RCC 7860 (cell line): ENCODE measurements around the gene HLCS.

ENCODE experiments used
- DNase-seq: peaks from one replicate; pipeline ENCODE4 v3.0.0-alpha.2; 2015; ENCODE audit warnings: low spot score
- FAIRE-seq: peaks from 2 replicates; lab custom pipeline; 2012; peaks lifted over from hg19 to GRCh38; lab: Jason Lieb, UNC

The HLCS gene

GRCh38 chr21:36788120-36788638 is 178.3 kb downstream of the HLCS start:
- peak; percentile 27 for FAIRE-seq

GRCh38 chr21:36786186-36786585 is 180.3 kb downstream of the HLCS start:
- no peak for FAIRE-seq

More at GRCh38 chr21:36788120-36788638, 178.3 kb downstream of the HLCS start:
- DNase-seq = peak; percentile 75

GRCh38 chr21:36785615-36786014 is 180.9 kb downstream of the HLCS start:
- no peak for FAIRE-seq
- DNase-seq = no peak

More at GRCh38 chr21:36786186-36786585, 180.3 kb downstream of the HLCS start:
- no peak for DNase-seq

- DNase-seq (no peak), FAIRE-seq (no peak)
Measured at GRCh38 chr21:36784947-36785346, 181.5 kb downstream of the HLCS start.

- FAIRE-seq (peak; percentile 94), DNase-seq (peak; percentile 97)
Measured at GRCh38 chr21:36783612-36784374, 182.7 kb downstream of the HLCS start.

GRCh38 chr21:36780861-36781260 is 185.6 kb downstream of the HLCS start:
- no peak for DNase-seq

GRCh38 chr21:36776981-36777617 is 189.4 kb downstream of the HLCS start:
- DNase-seq (no peak), FAIRE-seq (no peak)

More at GRCh38 chr21:36780861-36781260, 185.6 kb downstream of the HLCS start:
- FAIRE-seq = no peak

- DNase-seq = no peak
- no peak for FAIRE-seq
Measured at GRCh38 chr21:36773995-36774394, 192.5 kb downstream of the HLCS start.

- DNase-seq (peak; percentile 36), FAIRE-seq (peak; percentile 53)
Measured at GRCh38 chr21:36773117-36773516, 193.4 kb downstream of the HLCS start.

- no peak for DNase-seq
Measured at GRCh38 chr21:36769051-36769839, 197.2 kb downstream of the HLCS start.

GRCh38 chr21:36768496-36768895 is 198.0 kb downstream of the HLCS start:
- DNase-seq = no peak
- FAIRE-seq = no peak

More at GRCh38 chr21:36769051-36769839, 197.2 kb downstream of the HLCS start:
- FAIRE-seq = no peak

GRCh38 chr21:36767096-36767495 is 199.4 kb downstream of the HLCS start:
- DNase-seq = no peak
- no peak for FAIRE-seq

GRCh38 chr21:36766511-36766910 is 200.0 kb downstream of the HLCS start:
- FAIRE-seq = no peak
- DNase-seq = no peak

GRCh38 chr21:36765229-36765628 is 201.2 kb downstream of the HLCS start:
- FAIRE-seq = no peak
- no peak for DNase-seq

- DNase-seq = no peak
- no peak for FAIRE-seq
Measured at GRCh38 chr21:36763305-36763704, 203.2 kb downstream of the HLCS start.

- DNase-seq (no peak), FAIRE-seq (no peak)
Measured at GRCh38 chr21:36762642-36763041, 203.8 kb downstream of the HLCS start.

- FAIRE-seq = no peak
Measured at GRCh38 chr21:36761685-36762084, 204.8 kb downstream of the HLCS start.

GRCh38 chr21:36759348-36760083 is 207.0 kb downstream of the HLCS start:
- no peak for FAIRE-seq
- no peak for DNase-seq

More at GRCh38 chr21:36761685-36762084, 204.8 kb downstream of the HLCS start:
- no peak for DNase-seq

GRCh38 chr21:36757196-36757595 is 209.3 kb downstream of the HLCS start:
- DNase-seq (no peak), FAIRE-seq (no peak)

GRCh38 chr21:36756527-36756926 is 209.9 kb downstream of the HLCS start:
- no peak for DNase-seq
- no peak for FAIRE-seq
